ENCODE data around the gene RPA3.

Gene RPA3

GRCh38 chr7:7650682-7651206 is 67.7 kb downstream of the RPA3 start:
- DNase-seq, result no peak

- no peak for DNase-seq
These were observed 70.8 kb downstream of the RPA3 start for GRCh38 chr7:7647495-7648036.

- no peak for DNase-seq
These were observed 76.3 kb downstream of the RPA3 start for GRCh38 chr7:7642081-7642480.

- no peak for DNase-seq
These were observed 77.2 kb downstream of the RPA3 start for GRCh38 chr7:7641129-7641663.

GRCh38 chr7:7640221-7641128 is 77.9 kb downstream of the RPA3 start, which contains the start of gene UMAD1:
UMAD1 (plus strand) TSS chr7:7640752; CDS start chr7:7673372, 32,620 bp downstream.
- peak; percentile 97 for DNase-seq

GRCh38 chr7:7639847-7640220 is 78.6 kb downstream of the RPA3 start:
- no peak for DNase-seq

DNA sequence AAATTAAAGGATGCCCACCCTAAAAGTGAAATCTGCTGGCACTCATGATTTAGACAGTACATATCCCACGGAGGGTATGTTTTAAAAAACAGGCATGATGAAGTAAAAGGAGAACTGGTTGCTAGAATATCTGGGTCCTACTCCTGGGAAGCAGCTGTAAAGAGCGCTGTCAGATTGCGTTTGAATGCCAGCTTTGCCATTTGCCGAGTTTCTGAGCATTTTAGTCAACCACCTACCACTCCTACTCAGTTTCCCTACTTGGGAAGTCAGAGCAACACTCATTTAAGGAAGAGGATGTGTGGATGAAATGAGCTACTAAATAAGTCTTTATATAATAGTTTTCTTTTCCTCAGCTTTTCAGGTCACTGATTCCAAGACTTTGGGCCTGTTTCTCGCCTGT is 79.0 kb downstream of the RPA3 start:
- DNase-seq, result no peak

DNA sequence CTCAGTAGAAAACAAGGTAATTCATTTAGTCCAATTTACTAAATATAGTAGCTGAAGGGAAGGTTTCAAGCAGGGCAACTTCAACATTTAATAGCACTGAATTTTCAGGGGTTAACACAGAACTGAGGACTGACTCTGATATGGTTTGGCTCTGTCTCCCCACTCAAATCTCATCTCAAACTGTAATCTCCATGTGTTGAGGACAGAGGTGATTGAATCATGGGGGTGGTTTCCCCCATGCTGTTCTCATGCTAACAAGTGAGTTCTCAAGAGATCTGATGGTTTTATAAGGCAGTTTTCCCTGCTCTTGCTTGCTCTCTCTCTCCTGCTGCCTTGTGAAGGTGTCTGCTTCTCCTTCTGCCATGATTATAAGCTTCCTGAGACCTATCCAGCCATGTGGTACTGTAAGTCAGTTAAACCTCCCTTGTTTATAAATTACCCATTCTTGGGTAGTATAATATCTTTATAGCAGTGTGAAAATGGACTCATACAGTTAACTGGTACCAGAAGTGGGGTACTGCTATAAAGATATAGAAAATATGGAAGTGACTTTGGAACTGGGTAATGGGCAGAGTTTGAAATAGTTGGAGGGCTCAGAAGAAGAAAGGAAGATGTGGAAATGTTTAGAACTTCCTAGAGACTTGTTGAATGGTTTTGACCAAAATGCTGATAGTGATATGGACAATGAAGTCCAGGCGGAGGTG is 87.6 kb downstream of the RPA3 start:
- no peak for DNase-seq

DNA sequence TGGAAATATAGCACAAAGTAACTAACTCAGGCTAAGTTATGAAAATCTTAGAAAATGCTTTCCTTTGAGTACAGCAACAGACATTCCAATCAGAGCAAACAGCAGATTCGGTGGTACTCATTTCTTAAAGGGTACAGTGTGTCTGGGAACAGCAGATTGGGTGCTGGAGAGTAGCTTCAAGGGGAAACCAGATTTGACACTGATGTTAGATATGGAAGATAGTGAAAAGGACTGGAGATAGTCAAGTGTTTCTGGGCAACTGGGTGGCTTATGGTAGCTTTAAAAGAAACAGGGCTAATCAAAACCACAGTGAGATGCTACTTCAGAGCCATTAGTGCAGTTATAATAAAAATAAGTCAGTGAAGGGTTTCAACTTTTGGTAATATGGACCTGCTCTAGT is 89.9 kb downstream of the RPA3 start:
- DNase-seq, result no peak

GRCh38 chr7:7620644-7621210 is 97.7 kb downstream of the RPA3 start:
- no peak for DNase-seq

GRCh38 chr7:7620236-7620635 is 98.2 kb downstream of the RPA3 start:
- DNase-seq, result no peak

GRCh38 chr7:7618410-7618809 is 100.0 kb downstream of the RPA3 start:
- no peak for DNase-seq

DNA sequence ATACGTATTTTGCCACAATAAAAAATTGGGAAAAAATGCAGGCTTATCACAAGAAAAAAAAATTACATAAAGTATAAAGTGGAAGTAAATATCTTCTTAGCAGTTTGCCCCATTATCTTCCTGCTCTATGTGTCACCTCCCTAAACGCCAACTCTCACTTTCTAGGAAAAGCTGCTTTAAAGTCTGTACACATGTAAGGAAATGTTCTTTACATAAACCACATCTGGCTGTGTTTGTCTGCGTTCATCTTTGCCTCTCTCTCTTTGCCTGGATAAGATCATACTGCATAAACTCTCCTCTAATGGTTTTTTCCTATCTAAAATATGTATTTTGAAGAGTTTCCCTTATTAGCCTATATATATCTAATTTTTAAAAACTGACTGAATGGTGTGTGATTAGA is 100.9 kb downstream of the RPA3 start:
- DNase-seq, result no peak

- no peak for DNase-seq
These were observed 104.2 kb downstream of the RPA3 start for GRCh38 chr7:7614018-7614741.

GRCh38 chr7:7613210-7613609 is 105.2 kb downstream of the RPA3 start:
- no peak for DNase-seq

DNA sequence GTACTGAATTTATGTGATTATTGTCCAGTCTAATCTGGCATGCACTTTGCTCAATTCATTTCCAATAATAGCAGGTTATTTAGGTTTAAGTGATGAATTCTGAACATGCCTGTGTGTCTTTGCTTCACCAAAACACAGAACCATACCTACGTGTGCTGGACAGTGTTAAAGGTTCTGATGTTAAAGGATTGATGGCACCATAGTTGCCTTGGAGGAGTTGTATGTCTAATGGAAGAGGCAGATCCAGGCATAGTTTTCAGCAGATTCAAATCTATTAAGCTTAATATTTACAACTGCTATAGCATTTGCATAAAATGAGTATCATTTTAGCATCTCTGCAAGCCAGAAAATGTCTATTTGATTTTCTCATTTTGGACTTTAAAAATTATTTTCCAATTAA is 105.9 kb downstream of the RPA3 start:
- no peak for DNase-seq

DNA sequence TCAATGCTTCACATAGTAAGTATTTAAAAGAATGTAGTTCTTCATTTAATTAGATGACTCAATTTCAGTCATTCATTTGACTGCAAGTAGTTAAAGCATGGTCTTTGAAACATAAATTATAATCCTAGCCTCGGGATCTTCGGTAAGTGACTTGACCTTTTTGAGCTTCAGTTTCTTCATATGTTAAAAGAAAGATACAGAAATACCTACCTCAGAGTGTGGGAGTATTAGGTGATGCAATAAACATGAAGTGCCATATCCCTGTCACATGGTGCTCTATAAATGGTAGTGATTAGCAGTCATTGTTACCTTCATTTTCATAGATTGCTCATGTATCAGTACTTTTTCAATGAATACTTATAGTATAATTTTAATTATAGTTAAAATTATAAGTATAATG is 109.1 kb downstream of the RPA3 start:
- DNase-seq, result no peak

GRCh38 chr7:7607010-7607409 is 111.4 kb downstream of the RPA3 start:
- no peak for DNase-seq

DNA sequence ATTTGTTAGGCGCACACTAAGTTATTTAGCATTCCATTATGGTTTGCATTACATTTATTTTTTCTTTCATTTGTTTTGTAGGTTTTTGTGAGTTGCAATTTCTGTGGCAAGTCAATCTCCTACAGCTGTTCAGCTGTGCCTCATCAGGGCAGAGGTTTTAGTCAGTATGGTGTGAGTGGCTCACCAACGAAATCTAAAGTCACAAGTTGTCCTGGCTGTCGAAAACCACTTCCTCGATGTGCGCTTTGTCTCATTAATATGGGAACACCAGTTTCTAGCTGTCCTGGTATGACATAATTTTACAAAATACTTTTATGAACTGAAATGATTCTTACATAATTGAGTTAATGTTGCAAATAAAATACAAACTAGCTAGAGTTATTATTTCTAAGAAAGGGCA is 122.2 kb downstream of the RPA3 start:
- no peak for DNase-seq

DNA sequence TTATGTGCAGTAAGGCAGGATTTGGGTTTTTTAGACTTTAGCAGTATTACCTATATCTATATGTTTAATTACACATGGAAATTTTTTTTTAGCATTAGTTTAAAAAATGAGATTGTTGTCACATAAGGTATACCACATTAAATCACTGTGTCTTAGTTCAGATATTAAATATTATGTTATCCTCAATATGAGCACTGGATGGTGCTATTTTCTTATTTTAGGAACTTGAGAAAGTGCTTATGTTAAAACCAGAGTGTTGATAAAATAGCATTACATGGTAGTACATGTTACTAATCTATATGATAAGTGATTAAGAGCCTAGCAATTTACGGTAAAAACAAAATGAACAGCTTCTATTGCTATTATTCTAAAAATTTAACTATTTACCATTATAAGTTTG is 123.0 kb downstream of the RPA3 start:
- DNase-seq, result no peak
